Tibial artery (tissue), 4 donors: ENCODE measurements around the gene GID8.
A peak's percentile ranks its signal among the peaks of the same experiment; 100 is the strongest.

Experiments
- DNase-seq, 2 donors: peaks; one replicate each; pipeline ENCODE4 v3.0.0-alpha.2; 2019
- H3K27ac ChIP-seq, 2 donors: fragments of 200-600 bp; sonication (generic) in 1 of 2; 1 replicate in 1 of 2; 2 replicates in 1 of 2; pipeline ENCODE4 v1.5.1; 2018 to 2019; ENCODE audit warnings: mild to moderate bottlenecking in 1 of 2
- H3K27me3 ChIP-seq, 2 donors: fragments of 200-600 bp; sonication (generic) in 1 of 2; one replicate each; pipeline versions ENCODE4 v1.5.1 to v1.6.0; 2016 to 2019
- H3K36me3 ChIP-seq, 3 donors: fragments of 200-600 bp; sonication (generic) in 2 of 3; one replicate each; pipeline ENCODE4 v1.5.1; 2016 to 2019; ENCODE audit warnings: mild to moderate bottlenecking in 2 of 3
- H3K4me1 ChIP-seq, 4 donors: fragments of 200-600 bp; sonication (generic) in 2 of 4; 1 replicate in 3 of 4; 2 replicates in 1 of 4; pipeline ENCODE4 v1.5.1; 2016 to 2019
- H3K4me3 ChIP-seq, 2 donors: fragments of 200-600 bp; sonication (generic) in 1 of 2; 1 replicate in 1 of 2; 2 replicates in 1 of 2; pipeline ENCODE4 v1.5.1; 2018 to 2019; ENCODE audit warnings: mild to moderate bottlenecking in 2 of 2
- H3K9me3 ChIP-seq, 3 donors: fragments of 200-600 bp; sonication (generic) in 1 of 3; one replicate each; pipeline ENCODE4 v1.5.1; 2016 to 2019
- CTCF ChIP-seq, 2 experiments: fragments of 200-600 bp in 1 of 2; fragments of 450-650 bp in 1 of 2; IDR thresholded peaks; one replicate each; pipeline ENCODE4 v1.5.1; 2017 to 2019; ENCODE audit warnings: antibody characterized with exemption in 2 of 2, mild to moderate bottlenecking in 1 of 2, moderate library complexity in 1 of 2
- intact Hi-C: fragments of 100-400 bp; cut with DNase I; formaldehyde crosslinking; loops from one replicate; pipeline ENCODE4 v1.15.0; 2023; ENCODE audit warnings: low total_unique reads

The GID8 gene

GRCh38 chr20:62910217-62910766, 27.7 kb upstream of the GID8 start:
- peaks cover 0 to 45% (median 30%) of the 10 kb centered on the region in 4 donors for H3K4me1 ChIP-seq
- peaks cover 72 to 84% (median 75%) of the 10 kb centered on the region in 3 donors for H3K36me3 ChIP-seq
- no peaks in the 10 kb centered on the region for H3K27me3 ChIP-seq
- H3K9me3 ChIP-seq = no peaks in the 10 kb centered on the region
- no peak for TF ChIP-seq CTCF (IDR thresholded peaks at IDR 0.05)
- peak in 1 of 2 donors; percentile 23 for DNase-seq
- no peak overlapping the region for H3K27ac ChIP-seq
- no peak overlapping the region for H3K4me3 ChIP-seq
- intact Hi-C loops = no loop called here

- H3K27ac ChIP-seq = no peak overlapping the region
- no peak overlapping the region for H3K4me3 ChIP-seq
- no peaks in the 10 kb centered on the region for H3K9me3 ChIP-seq
- peaks cover 65 to 78% (median 68%) of the 10 kb centered on the region in 3 donors for H3K36me3 ChIP-seq
- intact Hi-C loops = no loop called here
- H3K27me3 ChIP-seq = no peaks in the 10 kb centered on the region
- TF ChIP-seq CTCF (IDR thresholded peaks at IDR 0.05) = no peak
- peaks cover 0 to 51% (median 32%) of the 10 kb centered on the region in 4 donors for H3K4me1 ChIP-seq
- peak in 1 of 2 donors; percentile 54 for DNase-seq
Measured at GRCh38 chr20:62910777-62911497, 27.0 kb upstream of the GID8 start.

- peak in 1 of 2 donors; percentile 32 for DNase-seq
- no peak overlapping the region for H3K4me3 ChIP-seq
- H3K27me3 ChIP-seq = no peaks in the 10 kb centered on the region
- H3K27ac ChIP-seq = no peak overlapping the region
- no peaks in the 10 kb centered on the region for H3K9me3 ChIP-seq
- H3K4me1 ChIP-seq = peaks cover 0 to 59% (median 39%) of the 10 kb centered on the region in 4 donors
- peaks cover 57 to 69% (median 60%) of the 10 kb centered on the region in 3 donors for H3K36me3 ChIP-seq
- no peak for TF ChIP-seq CTCF (IDR thresholded peaks at IDR 0.05)
- intact Hi-C loops = no loop called here
Measured at GRCh38 chr20:62911701-62912280, 26.2 kb upstream of the GID8 start.

- Histone ChIP-seq H3K4me3 (no peak overlapping the region), H3K27ac (no peak overlapping the region), H3K4me1 (peaks cover 0 to 62% (median 47%) of the 10 kb centered on the region in 4 donors), H3K27me3 (no peaks in the 10 kb centered on the region), H3K36me3 (peaks cover 45 to 56% (median 46%) of the 10 kb centered on the region in 3 donors), H3K9me3 (no peaks in the 10 kb centered on the region)
- no peak for TF ChIP-seq CTCF (IDR thresholded peaks at IDR 0.05)
- intact Hi-C loops = no loop called here
- peak in 1 of 2 donors; percentile 19 for DNase-seq
Measured at GRCh38 chr20:62913043-62913630, 24.8 kb upstream of the GID8 start.

GRCh38 chr20:62914436-62914835, 23.5 kb upstream of the GID8 start:
- Histone ChIP-seq H3K4me3 (no peak overlapping the region), H3K9me3 (no peaks in the 10 kb centered on the region), H3K27me3 (no peaks in the 10 kb centered on the region), H3K36me3 (peaks cover 32 to 43% (median 33%) of the 10 kb centered on the region in 3 donors), H3K4me1 (peaks cover 0 to 74% (median 55%) of the 10 kb centered on the region in 4 donors), H3K27ac (no peak overlapping the region)
- intact Hi-C loops = no loop called here
- peak in 1 of 2 donors; percentile 49 for DNase-seq
- TF ChIP-seq CTCF (IDR thresholded peaks at IDR 0.05) = no peak
